Measurements from ENCODE around the gene ZC3H7B.

Gene ZC3H7B

GRCh38 chr22:41382098-41382578 lies 80.8 kb downstream of the ZC3H7B start:
- DNase-seq, result no peak
- no peaks in the 10 kb centered on the region for H3K9me3 ChIP-seq

GRCh38 chr22:41382610-41383009 lies 81.3 kb downstream of the ZC3H7B start:
- Histone ChIP-seq H3K27me3 (no peaks in the 10 kb centered on the region), H3K9me3 (no peaks in the 10 kb centered on the region), H3K36me3 (peaks cover 4% of the 10 kb centered on the region), H3K4me3 (ENCODE audit: low read depth, low read length) (peak overlapping the region; percentile 77), H3K4me1 (peaks cover 17% of the 10 kb centered on the region)
- no peak for TF ChIP-seq CTCF (IDR thresholded peaks at IDR 0.05; ENCODE audit: low read depth, low read length)
- DNase-seq, result no peak

More at GRCh38 chr22:41382098-41382578, 80.8 kb downstream of the ZC3H7B start:
- no peak for TF ChIP-seq CTCF (IDR thresholded peaks at IDR 0.05; ENCODE audit: low read depth, low read length)
- Histone ChIP-seq H3K4me3 (ENCODE audit: low read depth, low read length) (peak overlapping the region; percentile 77), H3K4me1 (peaks cover 17% of the 10 kb centered on the region), H3K27me3 (no peaks in the 10 kb centered on the region), H3K36me3 (no peaks in the 10 kb centered on the region; the same call in 1 of the 2 replicates)

- TF ChIP-seq CTCF (IDR thresholded peaks at IDR 0.05; ENCODE audit: low read depth, low read length), result no peak
- Histone ChIP-seq H3K9me3 (no peaks in the 10 kb centered on the region), H3K27me3 (no peaks in the 10 kb centered on the region), H3K4me3 (ENCODE audit: low read depth, low read length) (peak overlapping the region; percentile 77), H3K4me1 (peaks cover 17% of the 10 kb centered on the region), H3K36me3 (peaks cover 7% of the 10 kb centered on the region)
- no peak for DNase-seq
Measured at GRCh38 chr22:41383085-41383484, 81.8 kb downstream of the ZC3H7B start.

- H3K27me3 ChIP-seq, result no peaks in the 10 kb centered on the region
- peaks cover 17% of the 10 kb centered on the region for H3K4me1 ChIP-seq
- no peaks in the 10 kb centered on the region for H3K9me3 ChIP-seq
- H3K4me3 ChIP-seq (ENCODE audit: low read depth, low read length), result no peak overlapping the region
- no peak for TF ChIP-seq CTCF (IDR thresholded peaks at IDR 0.05; ENCODE audit: low read depth, low read length)
- no peak for DNase-seq
- peaks cover 12% of the 10 kb centered on the region for H3K36me3 ChIP-seq
Measured at GRCh38 chr22:41384128-41384527, 82.8 kb downstream of the ZC3H7B start.

- peaks cover 10% of the 10 kb centered on the region for H3K4me1 ChIP-seq
- H3K27me3 ChIP-seq, result no peaks in the 10 kb centered on the region
- no peak overlapping the region for H3K4me3 ChIP-seq (ENCODE audit: low read depth, low read length)
- DNase-seq, result no peak
- no peaks in the 10 kb centered on the region for H3K9me3 ChIP-seq
- peaks cover 27% of the 10 kb centered on the region for H3K36me3 ChIP-seq
- TF ChIP-seq CTCF (IDR thresholded peaks at IDR 0.05; ENCODE audit: low read depth, low read length), result no peak
Measured at GRCh38 chr22:41387341-41387740, 86.0 kb downstream of the ZC3H7B start.

- Histone ChIP-seq H3K4me1 (no peaks in the 10 kb centered on the region), H3K4me3 (ENCODE audit: low read depth, low read length) (no peak overlapping the region), H3K36me3 (peaks cover 42% of the 10 kb centered on the region), H3K9me3 (no peaks in the 10 kb centered on the region), H3K27me3 (no peaks in the 10 kb centered on the region)
- no peak for DNase-seq
- TF ChIP-seq CTCF (IDR thresholded peaks at IDR 0.05; ENCODE audit: low read depth, low read length), result no peak
Measured at GRCh38 chr22:41394012-41394356, 92.7 kb downstream of the ZC3H7B start.
